HepG2 (cell line): ENCODE results near the gene MRPS18C. TPM values are rescaled to one million over a fixed set of nuclear protein-coding genes. Genes with fewer than 3 reads are reported as not detected.

Experiments used
- ETS1 ChIP-seq: sonication (generic); formaldehyde crosslinking; IDR thresholded peaks from 2 replicates; pipeline ENCODE4 v1.4.0; 2020; ENCODE audit warnings: missing genetic modification reagents
- PLSCR1 ChIP-seq: sonication (generic); formaldehyde crosslinking; IDR thresholded peaks from 2 replicates; pipeline ENCODE4 v1.5.0; 2020; ENCODE audit warnings: missing genetic modification reagents, mild to moderate bottlenecking, borderline replicate concordance
- SATB2 ChIP-seq: sonication (generic); formaldehyde crosslinking; IDR thresholded peaks from 2 replicates; pipeline ENCODE4 v1.5.0; 2020; ENCODE audit warnings: missing genetic modification reagents
- SRY ChIP-seq: sonication (generic); formaldehyde crosslinking; IDR thresholded peaks from 2 replicates; pipeline ENCODE4 v1.8.0; 2022; ENCODE audit warnings: mild to moderate bottlenecking, missing genetic modification reagents
- ZKSCAN8 ChIP-seq: IDR thresholded peaks from 2 replicates; pipeline ENCODE4 v1.6.1; 2016; ENCODE audit warnings: borderline replicate concordance, missing genetic modification reagents, missing compliant biosample characterization
- ZNF792 ChIP-seq: IDR thresholded peaks from 2 replicates; pipeline ENCODE4 v1.6.1; 2016
- ZNF816 ChIP-seq: sonication (generic); formaldehyde crosslinking; IDR thresholded peaks from 2 replicates; pipeline ENCODE4 v1.8.0; 2022; ENCODE audit warnings: missing genetic modification reagents, mild to moderate bottlenecking, borderline replicate concordance
- ZSCAN20 ChIP-seq: sonication (generic); formaldehyde crosslinking; IDR thresholded peaks from 2 replicates; pipeline ENCODE4 v1.4.0; 2020; ENCODE audit warnings: missing genetic modification reagents, mild to moderate bottlenecking, borderline replicate concordance
- polyA plus RNA-seq, 8 experiments: library from polyadenylated mRNA; depleted of rRNA in 3 of 8; stranded (reverse) in 7 of 8; unstranded in 1 of 8; fragments of >200 nt; fragmentation: Illumina TruSeq in 4 of 8; extraction: Trizol in 4 of 8; gene quantifications; 2 replicates each; pipeline versions ENCODE4 v1.2.1 to v1.2.3, GENCODE V29; 2011 to 2016; ENCODE audit warnings: low read depth in 4 of 8, missing spikeins in 1 of 8, mixed read lengths in 1 of 8; ENCODE audit not compliant: insufficient read depth in 1 of 8
- total RNA-seq, 5 experiments: library from RNA; depleted of rRNA; stranded (reverse); fragments of >200 nt; fragmentation: Illumina TruSeq; extraction: Trizol; gene quantifications; 2 replicates each; pipeline ENCODE4 v1.2.3, GENCODE V29; 2016; ENCODE audit warnings: low read depth in 1 of 5
- TF ChIP-seq, protein P1 (sequence below): sonication (generic); formaldehyde crosslinking; IDR thresholded peaks from 2 replicates; pipeline ENCODE4 v1.4.0; 2020; ENCODE audit warnings: mild to moderate bottlenecking, missing genetic modification reagents, borderline replicate concordance
- TF ChIP-seq, protein P2 (sequence below): sonication (generic); formaldehyde crosslinking; IDR thresholded peaks from 2 replicates; pipeline ENCODE4 v1.4.0; 2020; ENCODE audit warnings: missing genetic modification reagents; ENCODE audit errors: not compliant biosample characterization
- TF ChIP-seq, protein P3 (sequence below): sonication (generic); formaldehyde crosslinking; IDR thresholded peaks from 2 replicates; pipeline ENCODE4 v1.5.0; 2020; ENCODE audit warnings: mild to moderate bottlenecking, missing genetic modification reagents

MRPS18C gene
- total and polyA plus RNA-seq, 2 of the 13 experiments (the other 11 are each of a cell fraction or from before 2014, with no cell fraction given) = 45.4 to 124 TPM

GRCh38 chr4:83484500-83485461, 28.9 kb downstream of the MRPS18C start, which contains the start of gene ABRAXAS1 (continued):
- TF ChIP-seq ETS1 (CRISPR knock-in tag) (0 out of 2 replicates have a peak, but pooled peaks have one; percentile 60), ZNF816 (CRISPR knock-in tag) (peak; percentile 37; the same call in 1 of the 2 replicates), PLSCR1 (no peak), SRY (CRISPR knock-in tag) (peak; percentile 91; the same call in 1 of the 2 replicates), ZSCAN20 (CRISPR knock-in tag) (0 out of 2 replicates have a peak, but pooled peaks have one; percentile 74), ZKSCAN8 (CRISPR knock-in tag) (no peak), SATB2 (CRISPR knock-in tag) (0 out of 2 replicates have a peak, but pooled peaks have one; percentile 27), ZNF792 (CRISPR knock-in tag) (peak; percentile 65)
- TF ChIP-seq, protein P1, sequence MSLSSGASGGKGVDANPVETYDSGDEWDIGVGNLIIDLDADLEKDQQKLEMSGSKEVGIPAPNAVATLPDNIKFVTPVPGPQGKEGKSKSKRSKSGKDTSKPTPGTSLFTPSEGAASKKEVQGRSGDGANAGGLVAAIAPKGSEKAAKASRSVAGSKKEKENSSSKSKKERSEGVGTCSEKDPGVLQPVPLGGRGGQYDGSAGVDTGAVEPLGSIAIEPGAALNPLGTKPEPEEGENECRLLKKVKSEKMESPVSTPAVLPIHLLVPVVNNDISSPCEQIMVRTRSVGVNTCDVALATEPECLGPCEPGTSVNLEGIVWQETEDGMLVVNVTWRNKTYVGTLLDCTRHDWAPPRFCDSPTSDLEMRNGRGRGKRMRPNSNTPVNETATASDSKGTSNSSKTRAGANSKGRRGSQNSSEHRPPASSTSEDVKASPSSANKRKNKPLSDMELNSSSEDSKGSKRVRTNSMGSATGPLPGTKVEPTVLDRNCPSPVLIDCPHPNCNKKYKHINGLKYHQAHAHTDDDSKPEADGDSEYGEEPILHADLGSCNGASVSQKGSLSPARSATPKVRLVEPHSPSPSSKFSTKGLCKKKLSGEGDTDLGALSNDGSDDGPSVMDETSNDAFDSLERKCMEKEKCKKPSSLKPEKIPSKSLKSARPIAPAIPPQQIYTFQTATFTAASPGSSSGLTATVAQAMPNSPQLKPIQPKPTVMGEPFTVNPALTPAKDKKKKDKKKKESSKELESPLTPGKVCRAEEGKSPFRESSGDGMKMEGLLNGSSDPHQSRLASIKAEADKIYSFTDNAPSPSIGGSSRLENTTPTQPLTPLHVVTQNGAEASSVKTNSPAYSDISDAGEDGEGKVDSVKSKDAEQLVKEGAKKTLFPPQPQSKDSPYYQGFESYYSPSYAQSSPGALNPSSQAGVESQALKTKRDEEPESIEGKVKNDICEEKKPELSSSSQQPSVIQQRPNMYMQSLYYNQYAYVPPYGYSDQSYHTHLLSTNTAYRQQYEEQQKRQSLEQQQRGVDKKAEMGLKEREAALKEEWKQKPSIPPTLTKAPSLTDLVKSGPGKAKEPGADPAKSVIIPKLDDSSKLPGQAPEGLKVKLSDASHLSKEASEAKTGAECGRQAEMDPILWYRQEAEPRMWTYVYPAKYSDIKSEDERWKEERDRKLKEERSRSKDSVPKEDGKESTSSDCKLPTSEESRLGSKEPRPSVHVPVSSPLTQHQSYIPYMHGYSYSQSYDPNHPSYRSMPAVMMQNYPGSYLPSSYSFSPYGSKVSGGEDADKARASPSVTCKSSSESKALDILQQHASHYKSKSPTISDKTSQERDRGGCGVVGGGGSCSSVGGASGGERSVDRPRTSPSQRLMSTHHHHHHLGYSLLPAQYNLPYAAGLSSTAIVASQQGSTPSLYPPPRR (CRISPR knock-in tag) = 0 out of 2 replicates have a peak, but pooled peaks have one; percentile 41
- TF ChIP-seq, protein P2, sequence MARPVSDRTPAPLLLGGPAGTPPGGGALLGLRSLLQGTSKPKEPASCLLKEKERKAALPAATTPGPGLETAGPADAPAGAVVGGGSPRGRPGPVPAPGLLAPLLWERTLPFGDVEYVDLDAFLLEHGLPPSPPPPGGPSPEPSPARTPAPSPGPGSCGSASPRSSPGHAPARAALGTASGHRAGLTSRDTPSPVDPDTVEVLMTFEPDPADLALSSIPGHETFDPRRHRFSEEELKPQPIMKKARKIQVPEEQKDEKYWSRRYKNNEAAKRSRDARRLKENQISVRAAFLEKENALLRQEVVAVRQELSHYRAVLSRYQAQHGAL (CRISPR knock-in tag) = no peak
- TF ChIP-seq, protein P3, sequence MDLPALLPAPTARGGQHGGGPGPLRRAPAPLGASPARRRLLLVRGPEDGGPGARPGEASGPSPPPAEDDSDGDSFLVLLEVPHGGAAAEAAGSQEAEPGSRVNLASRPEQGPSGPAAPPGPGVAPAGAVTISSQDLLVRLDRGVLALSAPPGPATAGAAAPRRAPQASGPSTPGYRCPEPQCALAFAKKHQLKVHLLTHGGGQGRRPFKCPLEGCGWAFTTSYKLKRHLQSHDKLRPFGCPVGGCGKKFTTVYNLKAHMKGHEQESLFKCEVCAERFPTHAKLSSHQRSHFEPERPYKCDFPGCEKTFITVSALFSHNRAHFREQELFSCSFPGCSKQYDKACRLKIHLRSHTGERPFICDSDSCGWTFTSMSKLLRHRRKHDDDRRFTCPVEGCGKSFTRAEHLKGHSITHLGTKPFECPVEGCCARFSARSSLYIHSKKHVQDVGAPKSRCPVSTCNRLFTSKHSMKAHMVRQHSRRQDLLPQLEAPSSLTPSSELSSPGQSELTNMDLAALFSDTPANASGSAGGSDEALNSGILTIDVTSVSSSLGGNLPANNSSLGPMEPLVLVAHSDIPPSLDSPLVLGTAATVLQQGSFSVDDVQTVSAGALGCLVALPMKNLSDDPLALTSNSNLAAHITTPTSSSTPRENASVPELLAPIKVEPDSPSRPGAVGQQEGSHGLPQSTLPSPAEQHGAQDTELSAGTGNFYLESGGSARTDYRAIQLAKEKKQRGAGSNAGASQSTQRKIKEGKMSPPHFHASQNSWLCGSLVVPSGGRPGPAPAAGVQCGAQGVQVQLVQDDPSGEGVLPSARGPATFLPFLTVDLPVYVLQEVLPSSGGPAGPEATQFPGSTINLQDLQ (CRISPR knock-in tag) = no peak
